Skin of body (tissue), 2 donors: ENCODE data around the gene CC2D2A. TPM values are rescaled to one million over a fixed set of nuclear protein-coding genes. Genes with fewer than 3 reads are reported as not detected.
"Not testable (repeated sequence)": the region's sequence is repeated elsewhere in the genome, so short reads cannot be mapped to it uniquely, and the experiment has no call there.

Experiments
- DNase-seq: peaks from one replicate; lab custom pipeline; 2025; lab: John Stamatoyannopoulos, UW
- total RNA-seq: library from RNA; depleted of rRNA; stranded (reverse); fragments of >200 nt; gene quantifications from one replicate; pipeline ENCODE4 v1.2.3, GENCODE V29; 2014

Gene CC2D2A
- total RNA-seq, 1 donor from 2014 or later: 13.2 TPM

- DNase-seq: no peak
These were observed 86.9 kb downstream of the CC2D2A start for GRCh38 chr4:15556511-15557092.

- no peak for DNase-seq
These were observed 88.3 kb downstream of the CC2D2A start for GRCh38 chr4:15557786-15558550.

GRCh38 chr4:15558561-15558960 is 88.9 kb downstream of the CC2D2A start:
- no peak for DNase-seq

- DNase-seq: no peak
These were observed 92.4 kb downstream of the CC2D2A start for GRCh38 chr4:15562114-15562513.

- no peak for DNase-seq
These were observed 92.9 kb downstream of the CC2D2A start for GRCh38 chr4:15562623-15563022.

GRCh38 chr4:15563871-15564270 is 94.2 kb downstream of the CC2D2A start:
- DNase-seq: no peak

- no peak for DNase-seq
These were observed 99.1 kb downstream of the CC2D2A start for GRCh38 chr4:15568821-15569220.

GRCh38 chr4:15569746-15570145 is 100.1 kb downstream of the CC2D2A start:
- DNase-seq: no peak

GRCh38 chr4:15575966-15576365 is 106.3 kb downstream of the CC2D2A start:
- DNase-seq: no peak

GRCh38 chr4:15577508-15577907 is 107.8 kb downstream of the CC2D2A start:
- no peak for DNase-seq

GRCh38 chr4:15584785-15585184 is 115.1 kb downstream of the CC2D2A start:
- no peak for DNase-seq

- DNase-seq: no peak
These were observed 115.6 kb downstream of the CC2D2A start for GRCh38 chr4:15585331-15585730.

- no peak for DNase-seq
These were observed 116.4 kb downstream of the CC2D2A start for GRCh38 chr4:15586066-15586465.

- DNase-seq: no peak
These were observed 118.0 kb downstream of the CC2D2A start for GRCh38 chr4:15587649-15588048.

- DNase-seq: no peak
These were observed 123.1 kb downstream of the CC2D2A start for GRCh38 chr4:15592799-15593198.

- DNase-seq: no peak
These were observed 129.0 kb downstream of the CC2D2A start for GRCh38 chr4:15598644-15599043.

- DNase-seq: no peak
These were observed 130.5 kb downstream of the CC2D2A start for GRCh38 chr4:15600176-15600575.

GRCh38 chr4:15601862-15602261 is 132.2 kb downstream of the CC2D2A start:
- no peak for DNase-seq

GRCh38 chr4:15605537-15605936 is 135.9 kb downstream of the CC2D2A start:
- DNase-seq: no peak

GRCh38 chr4:15610855-15611254 is 141.2 kb downstream of the CC2D2A start:
- no peak for DNase-seq

- DNase-seq: no peak
These were observed 142.5 kb downstream of the CC2D2A start for GRCh38 chr4:15612136-15612535.

- DNase-seq: not testable (repeated sequence)
These were observed 145.2 kb downstream of the CC2D2A start for GRCh38 chr4:15614891-15615290.

GRCh38 chr4:15617407-15617806 is 147.7 kb downstream of the CC2D2A start:
- not testable (repeated sequence) for DNase-seq
